ENCODE measurements around the gene P2RY6. TPM values are rescaled to one million over a fixed set of nuclear protein-coding genes. Genes with fewer than 3 reads are reported as not detected.
A peak's percentile ranks its signal among the peaks of the same experiment; 100 is the strongest.

The P2RY6 gene
- total RNA-seq, 2 donors from 2014 or later: 0.31 to 0.37 TPM

DNA sequence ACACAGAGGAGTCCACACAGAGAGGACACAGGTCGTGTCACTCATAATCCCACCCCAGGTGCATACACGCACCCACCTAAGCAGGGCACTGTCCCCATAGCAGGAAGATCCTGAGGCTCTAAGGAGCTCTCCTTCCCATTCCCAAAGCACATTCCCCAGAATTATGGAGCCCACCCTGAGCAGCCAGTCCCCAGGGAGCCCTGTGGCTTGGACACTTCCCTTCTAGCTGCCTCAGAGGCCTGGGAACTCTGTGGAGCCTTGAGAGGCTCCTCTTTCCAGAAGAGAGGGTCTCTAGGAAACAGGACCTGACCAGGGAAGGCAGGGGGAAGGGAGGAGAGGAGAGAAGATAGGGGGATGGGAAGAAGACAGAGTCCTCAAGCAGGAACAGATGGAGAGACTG lies 65.7 kb downstream of the P2RY6 start:
- Histone ChIP-seq H3K27me3 (ENCODE audit: control insufficient read depth, insufficient read depth, low read length, poor library complexity, severe bottlenecking) (peaks cover 9% of the 10 kb centered on the region), H3K27ac (ENCODE audit: low read depth, low read length) (no peak overlapping the region), H3K9me3 (ENCODE audit: control insufficient read depth, low read length) (no peaks in the 10 kb centered on the region), H3K36me3 (ENCODE audit: control insufficient read depth, insufficient read depth, low read length) (peaks cover 9% of the 10 kb centered on the region), H3K4me3 (ENCODE audit: low read length) (no peak overlapping the region), H3K9ac (ENCODE audit: extremely low read depth, low read length, poor library complexity, severe bottlenecking) (no peak overlapping the region), H3K4me1 (ENCODE audit: control insufficient read depth, insufficient read depth, low read length) (peaks cover 3% of the 10 kb centered on the region)
- peaks cover 24% of the 10 kb centered on the region for H3K4me1 Mint-ChIP-seq
- no peak for DNase-seq
- H3K27me3 Mint-ChIP-seq (ENCODE audit: insufficient read depth): peaks cover 31% of the 10 kb centered on the region
- no peaks in the 10 kb centered on the region for H3K9me3 Mint-ChIP-seq
- TF ChIP-seq, protein P1, sequence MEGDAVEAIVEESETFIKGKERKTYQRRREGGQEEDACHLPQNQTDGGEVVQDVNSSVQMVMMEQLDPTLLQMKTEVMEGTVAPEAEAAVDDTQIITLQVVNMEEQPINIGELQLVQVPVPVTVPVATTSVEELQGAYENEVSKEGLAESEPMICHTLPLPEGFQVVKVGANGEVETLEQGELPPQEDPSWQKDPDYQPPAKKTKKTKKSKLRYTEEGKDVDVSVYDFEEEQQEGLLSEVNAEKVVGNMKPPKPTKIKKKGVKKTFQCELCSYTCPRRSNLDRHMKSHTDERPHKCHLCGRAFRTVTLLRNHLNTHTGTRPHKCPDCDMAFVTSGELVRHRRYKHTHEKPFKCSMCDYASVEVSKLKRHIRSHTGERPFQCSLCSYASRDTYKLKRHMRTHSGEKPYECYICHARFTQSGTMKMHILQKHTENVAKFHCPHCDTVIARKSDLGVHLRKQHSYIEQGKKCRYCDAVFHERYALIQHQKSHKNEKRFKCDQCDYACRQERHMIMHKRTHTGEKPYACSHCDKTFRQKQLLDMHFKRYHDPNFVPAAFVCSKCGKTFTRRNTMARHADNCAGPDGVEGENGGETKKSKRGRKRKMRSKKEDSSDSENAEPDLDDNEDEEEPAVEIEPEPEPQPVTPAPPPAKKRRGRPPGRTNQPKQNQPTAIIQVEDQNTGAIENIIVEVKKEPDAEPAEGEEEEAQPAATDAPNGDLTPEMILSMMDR (conservative IDR thresholded peaks at IDR 0.05): no peak
- peaks cover 1% of the 10 kb centered on the region for H3K36me3 Mint-ChIP-seq (ENCODE audit: low read depth)
- H3K27ac Mint-ChIP-seq: no peak overlapping the region
- 94% methylated on average over 2 of the region's 2 CpGs; no CpG with 5 or more reads in 1 of the 2 experiments for WGBS, 2 experiments (ENCODE audit: insufficient coverage in 1 of 2, insufficient read length in 1 of 2)
- H3K4me3 Mint-ChIP-seq: no peak overlapping the region

DNA sequence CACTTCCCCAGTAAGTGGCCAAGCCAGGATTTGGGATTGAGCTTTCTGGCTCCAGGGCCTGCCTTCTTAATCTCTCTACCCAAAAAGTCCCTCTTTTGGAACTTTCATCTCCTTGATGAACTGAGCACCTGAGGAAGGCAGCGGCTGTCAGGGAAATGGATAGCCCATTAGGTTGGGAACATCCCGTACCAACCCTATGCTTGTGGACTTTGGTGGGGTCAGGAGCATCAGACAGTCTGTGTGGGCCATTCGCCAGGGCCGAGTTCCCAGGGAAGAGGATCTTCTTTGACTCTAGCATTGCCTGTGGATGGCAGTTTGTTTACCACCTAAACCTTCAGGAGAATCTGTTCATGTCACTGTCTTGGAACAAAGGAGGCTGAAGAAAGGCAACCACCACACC lies 66.1 kb downstream of the P2RY6 start:
- Histone ChIP-seq H3K9me3 (ENCODE audit: control insufficient read depth, low read length) (no peaks in the 10 kb centered on the region), H3K4me3 (ENCODE audit: low read length) (no peak overlapping the region), H3K36me3 (ENCODE audit: control insufficient read depth, insufficient read depth, low read length) (peaks cover 9% of the 10 kb centered on the region), H3K27ac (ENCODE audit: low read depth, low read length) (no peak overlapping the region), H3K27me3 (ENCODE audit: control insufficient read depth, insufficient read depth, low read length, poor library complexity, severe bottlenecking) (peaks cover 9% of the 10 kb centered on the region), H3K4me1 (ENCODE audit: control insufficient read depth, insufficient read depth, low read length) (peaks cover 3% of the 10 kb centered on the region), H3K9ac (ENCODE audit: extremely low read depth, low read length, poor library complexity, severe bottlenecking) (no peak overlapping the region)
- Mint-ChIP-seq H3K36me3 (ENCODE audit: low read depth) (peaks cover 1% of the 10 kb centered on the region), H3K27me3 (ENCODE audit: insufficient read depth) (peaks cover 31% of the 10 kb centered on the region), H3K9me3 (no peaks in the 10 kb centered on the region), H3K4me3 (no peak overlapping the region), H3K27ac (no peak overlapping the region), H3K4me1 (peaks cover 22% of the 10 kb centered on the region)
- no peak for DNase-seq
- TF ChIP-seq, protein P1 (conservative IDR thresholded peaks at IDR 0.05): no peak
- WGBS, 2 experiments (ENCODE audit: insufficient coverage in 1 of 2, insufficient read length in 1 of 2): 84 to 93% methylated on average over 2 to 4 of the region's 4 CpGs

DNA sequence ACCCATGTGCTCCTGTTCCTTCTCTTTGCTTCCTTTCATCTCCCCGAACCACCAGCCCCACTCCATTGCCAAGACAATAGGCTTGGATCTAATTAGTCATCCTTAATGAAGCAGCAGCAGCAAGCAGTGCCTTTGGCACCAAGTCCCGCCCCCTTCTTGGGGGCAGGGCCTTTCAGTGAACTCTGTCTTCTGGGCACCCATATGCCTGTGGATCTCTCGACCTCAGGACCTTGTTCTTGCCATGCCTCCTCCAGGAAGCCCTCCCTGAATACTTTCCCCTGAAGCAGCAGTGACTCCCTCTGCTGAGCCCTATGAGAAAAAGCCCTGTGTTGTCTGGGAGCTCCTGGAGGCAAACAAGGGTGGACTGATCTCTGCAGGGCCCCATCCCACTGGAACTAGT lies 68.0 kb downstream of the P2RY6 start:
- Mint-ChIP-seq H3K4me3 (no peak overlapping the region), H3K9me3 (no peaks in the 10 kb centered on the region), H3K4me1 (peaks cover 11% of the 10 kb centered on the region), H3K27me3 (ENCODE audit: insufficient read depth) (peaks cover 35% of the 10 kb centered on the region), H3K36me3 (ENCODE audit: low read depth) (peaks cover 1% of the 10 kb centered on the region), H3K27ac (no peak overlapping the region)
- Histone ChIP-seq H3K36me3 (ENCODE audit: control insufficient read depth, insufficient read depth, low read length) (peaks cover 9% of the 10 kb centered on the region), H3K27me3 (ENCODE audit: control insufficient read depth, insufficient read depth, low read length, poor library complexity, severe bottlenecking) (peaks cover 9% of the 10 kb centered on the region), H3K27ac (ENCODE audit: low read depth, low read length) (no peak overlapping the region), H3K4me1 (ENCODE audit: control insufficient read depth, insufficient read depth, low read length) (no peaks in the 10 kb centered on the region), H3K4me3 (ENCODE audit: low read length) (no peak overlapping the region), H3K9ac (ENCODE audit: extremely low read depth, low read length, poor library complexity, severe bottlenecking) (no peak overlapping the region), H3K9me3 (ENCODE audit: control insufficient read depth, low read length) (no peaks in the 10 kb centered on the region)
- WGBS, 2 experiments (ENCODE audit: insufficient coverage in 1 of 2, insufficient read length in 1 of 2): 48 to 61% methylated on average over 2 to 3 of the region's 3 CpGs
- DNase-seq: peak; percentile 63
- TF ChIP-seq, protein P1 (conservative IDR thresholded peaks at IDR 0.05): no peak
